ENCODE results near the gene SLC50A1.
"Not testable (repeated sequence)": the region's sequence is repeated elsewhere in the genome, so short reads cannot be mapped to it uniquely, and the experiment has no call there.

SLC50A1 gene

DNA sequence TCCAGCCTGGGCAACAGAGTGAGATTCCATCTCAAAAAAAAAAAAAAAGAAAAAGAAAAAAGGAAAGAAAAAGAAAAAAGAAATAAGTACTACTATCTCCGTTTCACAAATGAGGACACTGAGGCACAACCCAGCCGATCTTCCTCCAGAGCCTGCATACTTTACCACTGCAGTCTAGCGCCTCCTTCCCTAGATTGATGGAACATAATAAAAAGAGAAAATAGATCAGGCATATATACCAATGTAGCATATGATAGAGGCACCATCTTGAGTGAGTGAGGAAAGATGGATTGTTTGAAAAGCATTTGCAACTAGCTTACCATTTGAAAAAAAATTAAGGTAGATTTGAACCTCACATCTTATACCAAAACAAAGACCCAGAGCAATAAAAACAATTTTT is 9.8 kb downstream of the SLC50A1 start:
- no peak for DNase-seq (ENCODE audit: low read depth)
- no peak overlapping the region for H3K4me3 ChIP-seq (ENCODE audit: low read length)
- TF ChIP-seq, protein P1, sequence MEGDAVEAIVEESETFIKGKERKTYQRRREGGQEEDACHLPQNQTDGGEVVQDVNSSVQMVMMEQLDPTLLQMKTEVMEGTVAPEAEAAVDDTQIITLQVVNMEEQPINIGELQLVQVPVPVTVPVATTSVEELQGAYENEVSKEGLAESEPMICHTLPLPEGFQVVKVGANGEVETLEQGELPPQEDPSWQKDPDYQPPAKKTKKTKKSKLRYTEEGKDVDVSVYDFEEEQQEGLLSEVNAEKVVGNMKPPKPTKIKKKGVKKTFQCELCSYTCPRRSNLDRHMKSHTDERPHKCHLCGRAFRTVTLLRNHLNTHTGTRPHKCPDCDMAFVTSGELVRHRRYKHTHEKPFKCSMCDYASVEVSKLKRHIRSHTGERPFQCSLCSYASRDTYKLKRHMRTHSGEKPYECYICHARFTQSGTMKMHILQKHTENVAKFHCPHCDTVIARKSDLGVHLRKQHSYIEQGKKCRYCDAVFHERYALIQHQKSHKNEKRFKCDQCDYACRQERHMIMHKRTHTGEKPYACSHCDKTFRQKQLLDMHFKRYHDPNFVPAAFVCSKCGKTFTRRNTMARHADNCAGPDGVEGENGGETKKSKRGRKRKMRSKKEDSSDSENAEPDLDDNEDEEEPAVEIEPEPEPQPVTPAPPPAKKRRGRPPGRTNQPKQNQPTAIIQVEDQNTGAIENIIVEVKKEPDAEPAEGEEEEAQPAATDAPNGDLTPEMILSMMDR (conservative IDR thresholded peaks at IDR 0.05; ENCODE audit: low read depth, low read length) = no peak

DNA sequence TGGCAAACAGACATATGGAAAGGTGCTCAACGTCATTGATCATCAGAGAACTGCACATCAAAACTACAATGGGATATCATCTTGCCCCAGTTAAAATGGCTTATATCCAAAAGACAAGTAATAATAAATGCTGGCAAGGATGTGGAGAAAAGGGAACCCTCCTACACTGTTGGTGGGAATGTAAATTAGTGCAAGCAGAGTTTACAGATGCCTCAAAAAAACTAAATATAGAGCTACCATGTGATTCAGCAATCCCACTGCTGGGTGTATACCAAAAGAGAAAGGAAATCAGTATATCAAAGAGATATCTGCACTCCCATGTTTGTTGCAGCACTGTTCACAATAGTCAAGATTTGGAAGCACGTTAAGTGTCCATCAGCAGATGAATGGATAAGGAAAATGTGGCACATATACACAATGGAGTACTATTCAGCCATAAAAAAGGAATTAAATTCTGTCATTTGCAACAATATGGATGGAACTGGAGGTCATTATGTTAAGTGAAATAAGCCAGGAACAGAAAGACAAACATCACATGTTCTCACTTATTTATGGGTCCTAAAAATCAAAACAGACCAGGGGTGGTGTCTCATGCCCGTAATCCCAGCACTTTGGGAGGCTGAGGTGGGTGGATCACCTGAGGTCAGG is 20.5 kb downstream of the SLC50A1 start:
- not testable (repeated sequence) for DNase-seq (ENCODE audit: low read depth); H3K4me3 ChIP-seq (ENCODE audit: low read length)

DNA sequence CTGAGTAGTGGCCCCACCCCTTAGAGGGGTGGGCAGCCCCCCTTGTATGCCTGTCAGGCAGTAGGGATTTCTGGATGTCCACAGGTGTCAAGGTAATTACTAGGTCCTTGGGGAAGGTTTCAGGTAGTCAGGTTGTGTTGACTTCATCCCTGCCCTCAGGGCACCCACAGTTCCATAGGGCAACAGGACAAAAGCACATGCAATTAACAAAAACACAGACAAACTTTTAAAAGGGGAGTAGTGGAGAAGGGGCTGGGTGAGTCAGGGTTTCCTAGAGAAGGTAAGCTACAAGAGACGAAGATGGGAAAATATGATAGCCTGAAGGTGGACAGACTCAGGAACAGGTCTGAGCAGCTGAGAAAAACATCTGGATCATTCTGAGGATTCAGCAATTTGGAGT is 23.3 kb downstream of the SLC50A1 start:
- TF ChIP-seq, protein P1 (conservative IDR thresholded peaks at IDR 0.05; ENCODE audit: low read depth, low read length) = no peak
- DNase-seq (ENCODE audit: low read depth) = no peak
- H3K4me3 ChIP-seq (ENCODE audit: low read length) = no peak overlapping the region

DNA sequence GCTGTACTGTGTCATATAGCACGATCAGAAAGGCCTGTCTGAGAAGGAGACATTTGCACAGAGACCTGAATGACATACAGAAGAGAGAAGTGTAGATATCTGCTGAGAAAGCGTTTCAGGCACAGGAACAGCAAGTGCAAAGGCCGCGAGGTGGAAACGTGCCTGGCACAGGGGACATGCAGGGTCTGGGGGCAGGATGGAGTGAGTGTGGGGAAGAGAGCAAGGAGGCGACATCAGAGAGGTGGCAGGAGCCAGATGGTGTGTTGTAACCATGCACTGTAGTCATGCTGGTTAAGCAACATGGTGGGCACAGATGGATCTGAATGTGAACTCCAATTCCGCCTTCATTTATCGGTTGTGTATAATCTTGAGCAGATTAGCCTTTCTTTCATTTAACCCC is 24.5 kb downstream of the SLC50A1 start:
- TF ChIP-seq, protein P1 (conservative IDR thresholded peaks at IDR 0.05; ENCODE audit: low read depth, low read length) = no peak
- no peak overlapping the region for H3K4me3 ChIP-seq (ENCODE audit: low read length)
- no peak for DNase-seq (ENCODE audit: low read depth)

DNA sequence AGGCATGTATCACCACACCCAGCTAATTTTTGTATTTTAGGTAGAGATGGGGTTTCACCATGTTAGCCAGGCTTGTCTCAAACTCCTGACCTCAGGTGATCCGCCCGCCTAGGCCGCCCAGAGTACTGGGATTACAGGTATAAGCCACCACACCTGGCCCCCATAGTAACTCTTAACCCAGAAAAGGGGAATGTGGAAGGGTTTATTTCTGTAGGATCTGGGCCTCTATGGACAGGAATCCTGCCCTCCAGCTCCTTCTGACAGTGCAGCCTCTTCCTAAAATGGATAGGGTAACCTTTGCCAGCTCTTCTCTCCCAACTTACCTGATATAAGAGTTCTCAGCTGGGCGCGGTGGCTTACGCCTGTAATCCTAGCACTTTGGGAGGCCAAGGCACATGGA is 27.0 kb downstream of the SLC50A1 start:
- DNase-seq (ENCODE audit: low read depth) = not testable (repeated sequence)

DNA sequence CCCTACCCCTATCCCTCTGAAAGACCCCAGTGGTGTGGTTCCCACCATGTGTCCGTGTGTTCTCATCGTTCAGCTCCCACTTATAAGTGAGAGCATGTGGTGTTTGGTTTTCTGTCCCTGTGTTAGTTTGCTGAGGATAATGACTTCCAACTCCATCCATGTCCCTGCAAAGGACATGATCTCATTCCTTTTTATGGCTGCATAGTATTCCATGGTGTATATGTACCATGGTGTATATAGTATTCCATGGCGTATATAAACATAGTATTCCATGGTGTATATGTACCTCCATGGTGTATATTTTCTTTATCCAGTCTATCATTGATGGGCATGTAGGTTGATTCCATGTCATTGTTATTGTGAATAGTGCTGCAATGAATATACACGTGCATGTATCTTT is 28.1 kb downstream of the SLC50A1 start:
- DNase-seq (ENCODE audit: low read depth); H3K4me3 ChIP-seq (ENCODE audit: low read length): not testable (repeated sequence)

More for the DNA sequence above, 27.0 kb downstream of the SLC50A1 start:
- not testable (repeated sequence) for H3K4me3 ChIP-seq (ENCODE audit: low read length)

DNA sequence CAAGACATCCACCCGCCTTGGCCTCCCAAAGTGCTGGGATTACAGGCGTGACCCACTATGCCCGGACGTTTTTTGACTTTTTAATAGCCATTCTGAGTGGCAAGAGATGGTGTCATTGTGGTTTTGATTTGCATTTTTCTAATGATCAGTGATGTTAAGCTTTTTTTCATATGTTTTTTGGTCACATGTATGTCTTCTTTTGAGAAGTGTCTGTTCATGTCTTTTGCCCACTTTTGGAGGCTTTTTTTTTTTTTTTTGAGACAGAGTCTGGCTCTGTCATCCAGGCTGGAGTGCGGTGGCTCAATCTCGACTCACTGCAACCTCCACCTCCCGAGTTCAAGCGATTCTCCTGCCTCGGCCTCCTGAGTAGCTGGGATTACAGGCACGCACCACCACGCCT is 29.0 kb downstream of the SLC50A1 start:
- H3K4me3 ChIP-seq (ENCODE audit: low read length); DNase-seq (ENCODE audit: low read depth): not testable (repeated sequence)

DNA sequence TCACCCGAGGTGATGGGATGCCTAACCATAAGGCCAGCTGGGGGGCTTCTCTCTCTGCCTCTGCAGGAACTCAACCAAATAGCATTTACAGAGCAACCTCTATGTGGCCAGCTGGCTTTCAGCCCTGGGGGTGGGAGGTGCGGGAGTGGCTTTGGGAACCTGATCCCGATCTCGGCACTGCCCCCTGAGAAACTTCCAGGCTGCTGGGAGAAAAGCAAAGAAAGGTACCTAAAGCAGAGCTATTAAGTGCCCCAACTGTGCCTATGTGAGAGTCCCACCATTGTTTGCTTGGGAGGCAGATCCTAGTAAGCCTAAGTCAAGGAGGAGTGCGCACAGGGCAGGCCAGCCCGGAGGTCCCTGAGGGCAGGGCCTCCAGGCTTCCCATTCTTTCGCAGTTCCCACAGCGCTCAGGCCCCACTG is 30.4 kb downstream of the SLC50A1 start:
- TF ChIP-seq, protein P1 (conservative IDR thresholded peaks at IDR 0.05; ENCODE audit: low read depth, low read length) = no peak
- DNase-seq (ENCODE audit: low read depth) = no peak
- no peak overlapping the region for H3K4me3 ChIP-seq (ENCODE audit: low read length)

DNA sequence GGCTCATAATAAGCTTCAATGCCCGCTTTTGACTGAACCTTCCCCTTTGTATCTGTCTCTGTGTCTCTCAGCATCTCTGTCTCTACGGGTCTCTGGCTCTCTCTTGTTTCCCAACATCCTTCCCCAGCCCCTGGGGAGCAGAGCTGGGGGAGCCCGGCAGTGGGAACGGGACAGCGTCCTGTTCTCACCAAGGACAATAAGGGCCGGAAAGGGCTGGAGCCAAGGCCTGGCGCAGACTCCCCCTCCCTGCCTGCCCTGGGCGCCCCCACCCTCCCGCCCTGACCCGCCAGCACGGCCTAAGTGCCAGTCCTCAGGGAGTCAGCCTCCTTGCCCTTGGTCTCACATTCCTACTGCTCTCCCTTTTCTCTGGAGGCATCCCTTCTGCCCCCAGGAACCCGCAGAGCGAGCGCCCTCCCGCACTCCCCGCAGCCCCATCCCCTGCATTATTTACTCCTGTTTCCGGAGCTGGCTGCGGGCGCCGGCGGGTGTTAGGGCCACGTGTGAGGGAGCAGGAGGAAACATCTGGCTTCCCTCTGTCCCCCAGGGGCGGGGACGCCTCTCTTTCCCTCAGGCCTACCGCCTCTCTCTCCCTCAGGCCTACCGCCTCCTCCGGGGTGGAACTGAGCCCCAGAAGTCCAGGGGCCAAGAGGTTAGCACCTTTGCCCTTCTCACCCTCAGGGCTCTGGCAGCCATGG is 31.0 kb downstream of the SLC50A1 start:
- TF ChIP-seq, protein P1 (conservative IDR thresholded peaks at IDR 0.05; ENCODE audit: low read depth, low read length) = no peak
- no peak overlapping the region for H3K4me3 ChIP-seq (ENCODE audit: low read length)
- no peak for DNase-seq (ENCODE audit: low read depth)

Data from retinal pigment epithelial cell (primary cell).